Measurements from ENCODE around the gene LHX2.

DNA sequence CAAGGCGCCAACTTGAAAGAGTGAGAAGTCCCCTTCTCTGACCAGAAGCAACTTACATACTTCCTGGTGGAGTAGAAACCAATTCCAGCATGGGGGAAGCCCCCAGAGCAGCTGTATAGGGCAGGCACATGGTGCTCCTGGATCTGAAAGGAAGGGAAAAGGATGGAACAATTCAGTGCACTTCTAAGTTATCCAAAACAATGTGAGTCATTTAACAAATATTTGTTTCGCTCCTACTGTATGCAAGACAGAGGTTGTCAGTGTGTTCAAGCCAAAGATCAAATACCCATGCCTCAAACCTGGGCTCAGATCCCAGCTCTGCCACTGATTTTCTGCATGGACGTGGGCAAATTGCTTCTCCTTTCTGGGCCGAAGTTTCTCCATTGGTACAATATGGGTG, 67.1 kb downstream of the LHX2 start:
- TF ChIP-seq CREB1 (IDR thresholded peaks at IDR 0.05; ENCODE audit: low read depth) = no peak
- no peak for TF ChIP-seq EGR1 (IDR thresholded peaks at IDR 0.05)
- no peak for TF ChIP-seq YY1 (IDR thresholded peaks at IDR 0.05; ENCODE audit: low read depth)
- no peak for TF ChIP-seq RAD21 (IDR thresholded peaks at IDR 0.05; ENCODE audit: low read depth)
- TF ChIP-seq NFIC (IDR thresholded peaks at IDR 0.05) = no peak
- TF ChIP-seq, protein P1, sequence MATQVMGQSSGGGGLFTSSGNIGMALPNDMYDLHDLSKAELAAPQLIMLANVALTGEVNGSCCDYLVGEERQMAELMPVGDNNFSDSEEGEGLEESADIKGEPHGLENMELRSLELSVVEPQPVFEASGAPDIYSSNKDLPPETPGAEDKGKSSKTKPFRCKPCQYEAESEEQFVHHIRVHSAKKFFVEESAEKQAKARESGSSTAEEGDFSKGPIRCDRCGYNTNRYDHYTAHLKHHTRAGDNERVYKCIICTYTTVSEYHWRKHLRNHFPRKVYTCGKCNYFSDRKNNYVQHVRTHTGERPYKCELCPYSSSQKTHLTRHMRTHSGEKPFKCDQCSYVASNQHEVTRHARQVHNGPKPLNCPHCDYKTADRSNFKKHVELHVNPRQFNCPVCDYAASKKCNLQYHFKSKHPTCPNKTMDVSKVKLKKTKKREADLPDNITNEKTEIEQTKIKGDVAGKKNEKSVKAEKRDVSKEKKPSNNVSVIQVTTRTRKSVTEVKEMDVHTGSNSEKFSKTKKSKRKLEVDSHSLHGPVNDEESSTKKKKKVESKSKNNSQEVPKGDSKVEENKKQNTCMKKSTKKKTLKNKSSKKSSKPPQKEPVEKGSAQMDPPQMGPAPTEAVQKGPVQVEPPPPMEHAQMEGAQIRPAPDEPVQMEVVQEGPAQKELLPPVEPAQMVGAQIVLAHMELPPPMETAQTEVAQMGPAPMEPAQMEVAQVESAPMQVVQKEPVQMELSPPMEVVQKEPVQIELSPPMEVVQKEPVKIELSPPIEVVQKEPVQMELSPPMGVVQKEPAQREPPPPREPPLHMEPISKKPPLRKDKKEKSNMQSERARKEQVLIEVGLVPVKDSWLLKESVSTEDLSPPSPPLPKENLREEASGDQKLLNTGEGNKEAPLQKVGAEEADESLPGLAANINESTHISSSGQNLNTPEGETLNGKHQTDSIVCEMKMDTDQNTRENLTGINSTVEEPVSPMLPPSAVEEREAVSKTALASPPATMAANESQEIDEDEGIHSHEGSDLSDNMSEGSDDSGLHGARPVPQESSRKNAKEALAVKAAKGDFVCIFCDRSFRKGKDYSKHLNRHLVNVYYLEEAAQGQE (IDR thresholded peaks at IDR 0.05; ENCODE audit: low read depth) = no peak
- TF ChIP-seq, protein P2, sequence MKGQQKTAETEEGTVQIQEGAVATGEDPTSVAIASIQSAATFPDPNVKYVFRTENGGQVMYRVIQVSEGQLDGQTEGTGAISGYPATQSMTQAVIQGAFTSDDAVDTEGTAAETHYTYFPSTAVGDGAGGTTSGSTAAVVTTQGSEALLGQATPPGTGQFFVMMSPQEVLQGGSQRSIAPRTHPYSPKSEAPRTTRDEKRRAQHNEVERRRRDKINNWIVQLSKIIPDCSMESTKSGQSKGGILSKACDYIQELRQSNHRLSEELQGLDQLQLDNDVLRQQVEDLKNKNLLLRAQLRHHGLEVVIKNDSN (IDR thresholded peaks at IDR 0.05) = no peak
- no peak for TF ChIP-seq EP300 (IDR thresholded peaks at IDR 0.05; ENCODE audit: borderline replicate concordance)
- TF ChIP-seq, protein P3, sequence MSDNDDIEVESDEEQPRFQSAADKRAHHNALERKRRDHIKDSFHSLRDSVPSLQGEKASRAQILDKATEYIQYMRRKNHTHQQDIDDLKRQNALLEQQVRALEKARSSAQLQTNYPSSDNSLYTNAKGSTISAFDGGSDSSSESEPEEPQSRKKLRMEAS (IDR thresholded peaks at IDR 0.05) = no peak
- TF ChIP-seq TAF1 (IDR thresholded peaks at IDR 0.05; ENCODE audit: low read depth) = no peak
- no peak for TF ChIP-seq CEBPB (IDR thresholded peaks at IDR 0.05)
- no peak for TF ChIP-seq FOXM1 (IDR thresholded peaks at IDR 0.05; ENCODE audit: borderline replicate concordance, low read depth)
- no peak for TF ChIP-seq TCF12 (IDR thresholded peaks at IDR 0.05; ENCODE audit: low read depth)
